GM12891 (cell line): ENCODE data around the gene SPTAN1. TPM values are rescaled to one million over a fixed set of nuclear protein-coding genes. Genes with fewer than 3 reads are reported as not detected.
"Not testable (repeated sequence)": the region's sequence is repeated elsewhere in the genome, so short reads cannot be mapped to it uniquely, and the experiment has no call there.

ENCODE experiments used
- DNase-seq: peaks from one replicate; pipeline ENCODE4 v3.0.0; 2011; ENCODE audit warnings: low spot score; ENCODE audit not compliant: insufficient read length
- FAIRE-seq: peaks from 2 replicates; lab custom pipeline; 2011; peaks lifted over from hg19 to GRCh38; lab: Jason Lieb, UNC
- PAX5 ChIP-seq: IDR thresholded peaks from 2 replicates; pipeline ENCODE4 v1.6.1; 2011; ENCODE audit warnings: low read length, moderate library complexity, mild to moderate bottlenecking; ENCODE audit not compliant: insufficient read depth, severe bottlenecking
- POLR2A ChIP-seq: IDR thresholded peaks from 2 replicates; pipeline ENCODE4 v1.6.1; 2011; ENCODE audit warnings: low read depth, low read length, control low read depth
- POLR2AphosphoS5 ChIP-seq: IDR thresholded peaks from 2 replicates; pipeline ENCODE4 v1.6.1; 2011; ENCODE audit warnings: low read depth, low read length, control low read depth
- POU2F2 ChIP-seq: IDR thresholded peaks from 2 replicates; pipeline ENCODE4 v1.6.1; 2011; ENCODE audit warnings: low read depth, mild to moderate bottlenecking, control low read depth, low read length, moderate library complexity
- SPI1 ChIP-seq: IDR thresholded peaks from 2 replicates; pipeline ENCODE4 v1.6.1; 2011; ENCODE audit warnings: low read depth, low read length, control low read depth
- TAF1 ChIP-seq: IDR thresholded peaks from 2 replicates; pipeline ENCODE4 v1.6.1; 2011; ENCODE audit warnings: low read depth, low read length, control low read depth
- polyA plus RNA-seq: library from polyadenylated mRNA; unstranded; fragments of >200 nt; gene quantifications from one replicate; pipeline ENCODE4 v1.2.1, GENCODE V29; 2012; ENCODE audit warnings: low read depth, missing spikeins, inconsistent platforms; ENCODE audit not compliant: missing spikeins

SPTAN1 gene
- polyA plus RNA-seq, result 83.2 TPM

DNA sequence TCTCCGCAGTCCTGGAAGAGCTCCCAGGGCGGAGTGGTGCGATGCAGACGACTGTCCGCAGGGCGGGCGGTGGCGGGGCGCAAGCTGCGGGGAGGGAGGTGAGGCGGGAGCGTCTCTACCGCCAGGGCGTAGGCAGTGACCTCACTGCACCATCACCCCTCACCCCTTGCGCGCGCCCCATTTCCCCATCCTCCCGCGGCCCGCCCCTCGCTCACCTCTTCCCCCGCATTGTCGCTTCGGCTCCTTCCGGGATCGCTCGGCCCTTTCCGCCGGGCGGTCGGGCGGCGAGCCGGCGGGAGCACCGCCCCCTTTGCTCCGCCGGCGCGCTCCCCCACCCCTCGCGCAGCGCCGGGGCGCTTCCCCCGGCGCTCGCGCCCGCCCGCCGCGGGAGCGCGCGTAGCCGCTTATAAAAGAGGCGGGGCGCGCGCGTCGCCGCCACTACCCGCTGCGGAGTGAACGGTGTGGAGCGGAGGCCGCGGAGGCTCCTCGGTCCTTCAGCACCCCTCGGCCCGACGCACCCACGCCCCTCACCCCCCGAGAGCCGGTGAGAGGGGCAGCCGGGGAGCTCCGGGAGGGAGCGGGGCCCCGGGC, at the start of gene SPTAN1:
SPTAN1 (plus strand) TSS at position 435 of the 591 bp plus-strand sequence. CDS start 14,154 bp downstream, outside the sequence.
- DNase-seq (peak; percentile 91), FAIRE-seq (peak; percentile 87)
- TF ChIP-seq POU2F2, result peak; percentile 86
- peak; percentile 98 for TF ChIP-seq POLR2AphosphoS5
- TF ChIP-seq PAX5, result no peak
- TF ChIP-seq SPI1, result no peak
- peak; percentile 93 for TF ChIP-seq TAF1
- peak; percentile 98 for TF ChIP-seq POLR2A

DNA sequence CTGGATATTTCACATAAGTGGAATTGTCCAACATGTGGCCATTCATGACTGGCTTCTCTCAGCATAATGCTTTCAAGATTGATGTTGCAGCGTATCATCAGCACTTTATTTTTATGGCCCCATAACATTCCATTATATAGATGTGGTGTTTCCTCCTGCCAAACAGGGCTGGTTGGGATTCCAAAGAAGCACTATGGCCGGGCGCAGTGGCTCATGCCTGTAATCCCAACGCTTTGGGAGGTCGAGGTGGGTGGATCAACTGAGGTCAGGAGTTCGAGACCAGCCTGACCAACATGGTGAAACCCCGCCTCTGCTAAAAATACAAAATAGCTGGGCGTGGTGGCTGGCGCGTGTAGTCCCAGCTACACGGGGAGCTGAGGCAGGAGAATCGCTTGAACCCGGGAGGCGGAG, 49.0 kb upstream of the SPTAN1 start:
- not testable (repeated sequence) for DNase-seq, FAIRE-seq

DNA sequence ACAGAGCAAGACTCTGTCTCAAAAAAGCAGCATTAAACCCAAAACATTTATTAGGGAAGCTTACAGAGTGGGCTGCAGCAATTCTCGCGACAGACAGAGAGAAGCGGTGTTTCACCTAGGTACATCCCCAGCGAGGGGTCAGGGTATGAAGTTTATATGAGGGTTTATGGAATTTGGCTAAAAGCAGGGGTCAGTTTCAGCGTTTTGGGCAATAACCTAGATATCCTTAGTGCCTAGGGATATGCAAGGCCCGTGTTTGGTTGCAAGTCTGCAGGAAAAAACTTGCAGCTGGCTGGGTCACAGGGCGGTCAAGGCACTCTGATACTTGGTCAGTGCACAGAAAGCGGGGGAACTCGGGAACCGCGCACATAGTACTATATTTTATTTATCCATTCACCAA, 48.5 kb upstream of the SPTAN1 start:
- TF ChIP-seq POLR2A, result no peak
- TF ChIP-seq SPI1, result no peak
- TF ChIP-seq POU2F2, result no peak
- no peak for TF ChIP-seq PAX5
- TF ChIP-seq TAF1, result no peak
- no peak for TF ChIP-seq POLR2AphosphoS5
- FAIRE-seq, result no peak
- DNase-seq, result no peak

GRCh38 chr9:128504485-128505413, 47.6 kb upstream of the SPTAN1 start, which contains the start of gene GLE1:
Gene GLE1, plus strand, starts transcription at chr9:128504719. Its CDS starts 87 bp downstream, at chr9:128504806.
- peak; percentile 96 for DNase-seq
- FAIRE-seq, result peak; percentile 98
- TF ChIP-seq PAX5 (no peak), TAF1 (peak; percentile 45; the same call in 1 of the 2 replicates), POLR2AphosphoS5 (peak; percentile 79), POU2F2 (no peak), POLR2A (peak; percentile 80), SPI1 (no peak)

DNA sequence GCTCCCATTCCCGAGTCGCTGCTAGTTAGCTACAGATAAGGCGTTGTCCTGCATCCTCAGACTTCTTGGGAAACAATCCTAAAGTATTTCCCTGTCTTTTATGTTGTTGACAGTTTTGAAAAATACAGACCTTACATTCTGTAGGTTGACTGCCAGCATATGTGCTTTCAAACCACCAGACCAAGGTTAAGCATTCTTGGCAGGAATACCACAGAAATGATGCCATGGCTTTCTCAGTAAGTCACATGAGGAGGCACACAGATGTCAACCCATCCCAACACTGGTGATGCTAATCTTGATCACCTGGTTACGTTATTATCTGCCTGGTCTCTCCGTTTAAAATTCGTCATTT, 47.0 kb upstream of the SPTAN1 start:
- TF ChIP-seq POLR2A, result no peak
- TF ChIP-seq TAF1, result no peak
- TF ChIP-seq PAX5, result no peak
- FAIRE-seq, result no peak

GRCh38 chr9:128505906-128506305, 46.5 kb upstream of the SPTAN1 start:
- FAIRE-seq, DNase-seq: not testable (repeated sequence)

More for the DNA sequence above, 47.0 kb upstream of the SPTAN1 start:
- no peak for DNase-seq

DNA sequence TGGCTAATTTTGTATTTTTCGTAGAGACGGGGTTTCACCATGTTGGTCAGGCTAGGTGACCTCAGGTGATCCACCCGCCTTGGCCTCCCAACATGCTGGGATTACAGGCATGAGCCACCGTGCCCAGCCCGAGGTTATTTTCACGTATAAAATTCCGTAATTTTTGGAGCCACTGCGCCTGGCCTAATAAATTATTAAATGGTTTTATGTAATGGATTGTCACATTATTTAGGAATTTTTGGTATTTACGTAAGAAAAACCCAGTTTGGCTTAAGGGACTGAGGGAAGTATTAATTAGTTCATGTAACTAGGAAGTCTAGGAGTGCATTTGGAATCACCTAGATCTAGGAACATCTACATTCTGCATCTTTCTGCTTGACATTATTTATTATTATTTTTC, 39.6 kb upstream of the SPTAN1 start:
- FAIRE-seq, result no peak

DNA sequence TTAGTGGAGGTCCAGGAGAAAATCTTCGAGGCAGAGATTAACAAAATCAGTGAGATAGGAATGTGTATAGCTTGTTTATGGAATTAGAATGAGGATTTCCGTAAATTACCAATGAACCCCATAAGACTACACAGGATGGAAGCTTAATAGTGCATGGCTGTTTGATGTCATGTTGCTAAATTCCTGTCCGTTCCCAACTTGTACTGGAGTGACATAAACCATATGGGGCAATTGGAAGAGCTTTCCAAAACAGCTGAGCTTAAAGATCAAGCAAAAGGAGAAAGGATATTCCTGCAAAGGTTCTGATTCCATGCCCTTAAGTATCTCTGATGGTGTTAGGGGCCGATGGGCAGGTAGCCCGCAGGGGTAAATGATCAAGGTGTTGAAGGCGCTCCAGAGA, 30.4 kb upstream of the SPTAN1 start:
- DNase-seq (no peak), FAIRE-seq (peak; percentile 55)
- TF ChIP-seq POLR2AphosphoS5, result no peak
- no peak for TF ChIP-seq PAX5
- TF ChIP-seq SPI1, result no peak
- no peak for TF ChIP-seq TAF1
- TF ChIP-seq POLR2A, result no peak
- TF ChIP-seq POU2F2, result no peak

More for the DNA sequence above, 39.6 kb upstream of the SPTAN1 start:
- no peak for TF ChIP-seq POLR2A
- TF ChIP-seq POU2F2, result no peak
- TF ChIP-seq POLR2AphosphoS5, result no peak
- no peak for TF ChIP-seq PAX5
- no peak for TF ChIP-seq SPI1
- TF ChIP-seq TAF1, result no peak
- DNase-seq, result no peak

GRCh38 chr9:128523199-128523925, 29.0 kb upstream of the SPTAN1 start:
- DNase-seq (no peak), FAIRE-seq (no peak)
- TF ChIP-seq PAX5, result no peak
- TF ChIP-seq SPI1, result no peak
- TF ChIP-seq TAF1, result no peak
- TF ChIP-seq POU2F2, result no peak
- TF ChIP-seq POLR2AphosphoS5, result no peak
- no peak for TF ChIP-seq POLR2A
